NCI-H2029 (cell line): ENCODE data around the gene OR51B4.
"Not testable (repeated sequence)": the region's sequence is repeated elsewhere in the genome, so short reads cannot be mapped to it uniquely, and the experiment has no call there.

Experiments used
- DNase-seq: peaks from one replicate; lab custom pipeline; 2025; lab: John Stamatoyannopoulos, UW

The OR51B4 gene

GRCh38 chr11:5272395-5273017 lies 29.2 kb downstream of the OR51B4 start:
- no peak for DNase-seq

GRCh38 chr11:5269715-5270147 lies 32.0 kb downstream of the OR51B4 start, which contains the start of gene HBE1:
TSS of gene HBE1 (minus strand) at chr11:5269945. CDS start at chr11:5269890, 55 bp downstream.
- no peak for DNase-seq

- DNase-seq: no peak
Observed at GRCh38 chr11:5267033-5267563, 34.6 kb downstream of the OR51B4 start.

- DNase-seq: no peak
Observed at GRCh38 chr11:5266609-5267008, 35.1 kb downstream of the OR51B4 start.

- no peak for DNase-seq
Observed at GRCh38 chr11:5265832-5266231, 35.9 kb downstream of the OR51B4 start.

- no peak for DNase-seq
Observed at GRCh38 chr11:5258543-5259262, 43.0 kb downstream of the OR51B4 start.

- no peak for DNase-seq
Observed at GRCh38 chr11:5257296-5257695, 44.5 kb downstream of the OR51B4 start.

GRCh38 chr11:5254646-5255413 lies 46.9 kb downstream of the OR51B4 start, which contains the start of gene HBG2:
TSS of gene HBG2 (minus strand) at chr11:5254781. CDS start at chr11:5254728, 53 bp downstream.
- DNase-seq: not testable (repeated sequence)

GRCh38 chr11:5254023-5254422 lies 47.7 kb downstream of the OR51B4 start:
- not testable (repeated sequence) for DNase-seq

GRCh38 chr11:5253440-5253839 lies 48.3 kb downstream of the OR51B4 start:
- DNase-seq: not testable (repeated sequence)

- no peak for DNase-seq
Observed at GRCh38 chr11:5252919-5253265, 48.9 kb downstream of the OR51B4 start.

- DNase-seq: no peak
Observed at GRCh38 chr11:5252192-5252918, 49.4 kb downstream of the OR51B4 start.

- no peak for DNase-seq
Observed at GRCh38 chr11:5251746-5252145, 50.0 kb downstream of the OR51B4 start.
